PC-3 (cell line): Measurements from ENCODE around the gene JARID2.

Source experiments
- EZH2 ChIP-seq: fragments of 300-600 bp; sonication (generic); IDR thresholded peaks from one replicate; pipeline ENCODE4 v1.6.1; 2017; ENCODE audit warnings: antibody characterized with exemption, mild to moderate bottlenecking, low read length; ENCODE audit not compliant: unreplicated experiment
- EZH2phosphoT487 ChIP-seq: fragments of 300-600 bp; sonication (generic); IDR thresholded peaks from 2 replicates; pipeline ENCODE4 v1.6.1; 2018; ENCODE audit warnings: mild to moderate bottlenecking, antibody characterized with exemption, low read length, borderline replicate concordance
- TF ChIP-seq, protein P1 (sequence below): fragments of 300-600 bp; sonication (generic); conservative IDR thresholded peaks from 2 replicates; pipeline ENCODE4 v1.5.1; 2017; ENCODE audit warnings: antibody characterized with exemption, low read depth, mild to moderate bottlenecking, low read length

DNA sequence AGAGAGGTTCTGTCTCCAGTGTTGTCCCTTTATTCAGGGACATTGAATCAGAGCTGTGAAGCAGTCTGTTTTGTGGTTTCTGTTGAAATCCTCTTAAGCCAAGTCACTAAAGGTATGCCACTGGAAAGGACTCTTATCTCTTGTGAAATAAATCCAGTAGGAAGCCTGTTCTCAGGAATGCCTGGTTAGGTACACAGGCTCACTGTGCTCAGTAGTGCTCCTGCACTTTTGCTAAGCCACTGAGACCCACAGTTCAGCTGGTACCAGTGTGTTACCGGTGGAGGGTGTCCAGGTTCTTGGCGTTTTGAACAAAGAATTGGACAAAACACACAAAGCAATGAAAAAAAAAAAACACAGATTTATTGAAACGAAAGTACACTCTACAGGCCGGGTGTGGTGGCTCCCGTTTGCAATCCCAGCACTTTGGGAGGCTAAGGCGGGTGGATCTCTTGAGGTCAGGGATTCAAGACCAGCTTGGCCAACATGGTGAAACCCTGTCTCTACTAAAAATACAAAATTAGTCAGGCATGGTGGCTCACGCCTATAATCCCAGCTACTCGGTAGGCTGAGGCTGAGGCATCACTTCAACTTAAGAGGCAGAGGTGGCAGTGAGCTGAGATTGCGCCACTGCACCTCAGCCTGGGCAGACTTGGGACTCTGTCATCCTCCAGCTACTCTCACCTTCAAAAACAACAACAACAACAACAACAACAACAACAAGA, 186.1 kb downstream of the JARID2 start:
- no peak for TF ChIP-seq EZH2
- TF ChIP-seq, protein P1, sequence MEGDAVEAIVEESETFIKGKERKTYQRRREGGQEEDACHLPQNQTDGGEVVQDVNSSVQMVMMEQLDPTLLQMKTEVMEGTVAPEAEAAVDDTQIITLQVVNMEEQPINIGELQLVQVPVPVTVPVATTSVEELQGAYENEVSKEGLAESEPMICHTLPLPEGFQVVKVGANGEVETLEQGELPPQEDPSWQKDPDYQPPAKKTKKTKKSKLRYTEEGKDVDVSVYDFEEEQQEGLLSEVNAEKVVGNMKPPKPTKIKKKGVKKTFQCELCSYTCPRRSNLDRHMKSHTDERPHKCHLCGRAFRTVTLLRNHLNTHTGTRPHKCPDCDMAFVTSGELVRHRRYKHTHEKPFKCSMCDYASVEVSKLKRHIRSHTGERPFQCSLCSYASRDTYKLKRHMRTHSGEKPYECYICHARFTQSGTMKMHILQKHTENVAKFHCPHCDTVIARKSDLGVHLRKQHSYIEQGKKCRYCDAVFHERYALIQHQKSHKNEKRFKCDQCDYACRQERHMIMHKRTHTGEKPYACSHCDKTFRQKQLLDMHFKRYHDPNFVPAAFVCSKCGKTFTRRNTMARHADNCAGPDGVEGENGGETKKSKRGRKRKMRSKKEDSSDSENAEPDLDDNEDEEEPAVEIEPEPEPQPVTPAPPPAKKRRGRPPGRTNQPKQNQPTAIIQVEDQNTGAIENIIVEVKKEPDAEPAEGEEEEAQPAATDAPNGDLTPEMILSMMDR = no peak
- no peak for TF ChIP-seq EZH2phosphoT487
